SW480 (cell line): Measurements from ENCODE around the gene EYA2.
"Not testable (repeated sequence)": the region's sequence is repeated elsewhere in the genome, so short reads cannot be mapped to it uniquely, and the experiment has no call there.

Source experiments
- DNase-seq: peaks from one replicate; pipeline ENCODE4 v3.0.0-alpha.2; 2016; ENCODE audit warnings: low spot score

Gene EYA2

GRCh38 chr20:46894579-46894958, at the start of gene EYA2:
Gene EYA2, plus strand, starts transcription at chr20:46894843. Its CDS starts 95,168 bp downstream, at chr20:46990011.
- peak; percentile 19 for DNase-seq

- no peak for DNase-seq
Observed at GRCh38 chr20:46844965-46845364, 49.7 kb upstream of the EYA2 start.

GRCh38 chr20:46849269-46849668, 45.4 kb upstream of the EYA2 start:
- no peak for DNase-seq

GRCh38 chr20:46849751-46850150, 44.9 kb upstream of the EYA2 start:
- DNase-seq: no peak

- DNase-seq: no peak
Observed at GRCh38 chr20:46850416-46850815, 44.2 kb upstream of the EYA2 start.

GRCh38 chr20:46850896-46851295, 43.7 kb upstream of the EYA2 start:
- no peak for DNase-seq

GRCh38 chr20:46851746-46852145, 42.9 kb upstream of the EYA2 start:
- DNase-seq: no peak

GRCh38 chr20:46852313-46852712, 42.3 kb upstream of the EYA2 start:
- no peak for DNase-seq

GRCh38 chr20:46853926-46854325, 40.7 kb upstream of the EYA2 start:
- no peak for DNase-seq

GRCh38 chr20:46857061-46857831, 37.4 kb upstream of the EYA2 start:
- DNase-seq: no peak

- no peak for DNase-seq
Observed at GRCh38 chr20:46865824-46866223, 28.8 kb upstream of the EYA2 start.

- DNase-seq: no peak
Observed at GRCh38 chr20:46870041-46870440, 24.6 kb upstream of the EYA2 start.

- peak; percentile 35 for DNase-seq
Observed at GRCh38 chr20:46872328-46873211, 22.1 kb upstream of the EYA2 start.

GRCh38 chr20:46875059-46875458, 19.6 kb upstream of the EYA2 start:
- DNase-seq: no peak

GRCh38 chr20:46879386-46879785, 15.3 kb upstream of the EYA2 start:
- no peak for DNase-seq

- not testable (repeated sequence) for DNase-seq
Observed at GRCh38 chr20:46879963-46880362, 14.7 kb upstream of the EYA2 start.

- no peak for DNase-seq
Observed at GRCh38 chr20:46883892-46884291, 10.8 kb upstream of the EYA2 start.

GRCh38 chr20:46890682-46891081, 4.0 kb upstream of the EYA2 start:
- DNase-seq: no peak

- no peak for DNase-seq
Observed at GRCh38 chr20:46893051-46893450, 1.6 kb upstream of the EYA2 start.

- peak; percentile 16 for DNase-seq
Observed at GRCh38 chr20:46893877-46894578, 615 bp upstream of the EYA2 start.

GRCh38 chr20:46894971-46895905, 595 bp downstream of the EYA2 start:
- peak; percentile 20 for DNase-seq

GRCh38 chr20:46895906-46896242, 1.2 kb downstream of the EYA2 start:
- DNase-seq: no peak
